ENCODE data around the gene AQP5.

The AQP5 gene

DNA sequence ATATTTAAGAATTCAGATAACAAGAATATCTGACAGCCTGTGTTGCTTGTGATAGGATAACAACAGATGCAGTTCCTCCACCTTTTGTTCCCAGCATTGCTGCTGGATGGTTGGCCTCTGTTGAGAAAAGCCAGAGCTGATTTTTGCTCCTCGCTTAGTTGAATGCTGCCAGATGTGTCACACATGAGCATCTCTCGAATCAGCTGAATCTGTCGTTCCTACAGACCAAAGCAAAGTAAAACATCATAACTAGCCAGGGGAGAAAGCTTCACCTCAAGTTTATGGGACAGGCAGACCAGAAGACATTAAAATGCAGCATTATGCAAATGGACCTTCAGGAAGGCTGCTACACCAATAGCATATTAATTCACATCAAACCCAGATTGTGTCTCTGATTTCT lies 43.5 kb downstream of the AQP5 start:
- TF ChIP-seq RAD21 (IDR thresholded peaks at IDR 0.05; ENCODE audit: low read depth) (no peak), YY1 (IDR thresholded peaks at IDR 0.05; ENCODE audit: low read depth) (no peak), TEAD4 (IDR thresholded peaks at IDR 0.05) (no peak), ZBTB7A (IDR thresholded peaks at IDR 0.05; ENCODE audit: low read depth) (no peak), CREB1 (IDR thresholded peaks at IDR 0.05; ENCODE audit: low read depth) (no peak), EGR1 (IDR thresholded peaks at IDR 0.05) (no peak), TCF12 (IDR thresholded peaks at IDR 0.05; ENCODE audit: low read depth) (no peak)
- TF ChIP-seq, protein P1, sequence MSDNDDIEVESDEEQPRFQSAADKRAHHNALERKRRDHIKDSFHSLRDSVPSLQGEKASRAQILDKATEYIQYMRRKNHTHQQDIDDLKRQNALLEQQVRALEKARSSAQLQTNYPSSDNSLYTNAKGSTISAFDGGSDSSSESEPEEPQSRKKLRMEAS (IDR thresholded peaks at IDR 0.05): no peak

DNA sequence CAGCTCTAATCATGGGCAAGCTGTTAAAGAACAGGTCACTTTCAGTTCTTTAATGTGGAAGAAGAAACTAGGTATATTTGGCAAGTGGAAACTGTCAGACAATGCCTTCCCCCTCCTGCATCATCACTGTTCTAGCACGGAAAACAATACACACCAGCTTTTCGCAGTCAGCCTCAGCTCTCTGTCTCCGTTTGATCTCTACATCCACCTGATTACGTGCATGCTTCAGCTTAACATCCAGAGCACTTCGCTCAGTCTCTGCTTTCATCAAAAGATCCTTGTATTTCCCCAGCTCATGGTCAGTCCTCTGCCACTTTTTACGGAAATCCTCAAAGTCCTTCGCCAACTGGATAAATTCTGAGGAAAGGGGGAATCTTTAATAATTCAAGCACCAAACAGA lies 44.6 kb downstream of the AQP5 start:
- TF ChIP-seq FOXM1 (IDR thresholded peaks at IDR 0.05; ENCODE audit: borderline replicate concordance, low read depth) (no peak), RAD21 (IDR thresholded peaks at IDR 0.05; ENCODE audit: low read depth) (no peak), ZBTB7A (IDR thresholded peaks at IDR 0.05; ENCODE audit: low read depth) (no peak), TAF1 (IDR thresholded peaks at IDR 0.05; ENCODE audit: low read depth) (no peak), EGR1 (IDR thresholded peaks at IDR 0.05) (no peak), TCF12 (IDR thresholded peaks at IDR 0.05; ENCODE audit: low read depth) (no peak), NFIC (IDR thresholded peaks at IDR 0.05) (no peak), TEAD4 (IDR thresholded peaks at IDR 0.05) (no peak), YY1 (IDR thresholded peaks at IDR 0.05; ENCODE audit: low read depth) (no peak), CREB1 (IDR thresholded peaks at IDR 0.05; ENCODE audit: low read depth) (no peak), CEBPB (IDR thresholded peaks at IDR 0.05) (no peak), EP300 (IDR thresholded peaks at IDR 0.05; ENCODE audit: borderline replicate concordance) (no peak)
- TF ChIP-seq, protein P2, sequence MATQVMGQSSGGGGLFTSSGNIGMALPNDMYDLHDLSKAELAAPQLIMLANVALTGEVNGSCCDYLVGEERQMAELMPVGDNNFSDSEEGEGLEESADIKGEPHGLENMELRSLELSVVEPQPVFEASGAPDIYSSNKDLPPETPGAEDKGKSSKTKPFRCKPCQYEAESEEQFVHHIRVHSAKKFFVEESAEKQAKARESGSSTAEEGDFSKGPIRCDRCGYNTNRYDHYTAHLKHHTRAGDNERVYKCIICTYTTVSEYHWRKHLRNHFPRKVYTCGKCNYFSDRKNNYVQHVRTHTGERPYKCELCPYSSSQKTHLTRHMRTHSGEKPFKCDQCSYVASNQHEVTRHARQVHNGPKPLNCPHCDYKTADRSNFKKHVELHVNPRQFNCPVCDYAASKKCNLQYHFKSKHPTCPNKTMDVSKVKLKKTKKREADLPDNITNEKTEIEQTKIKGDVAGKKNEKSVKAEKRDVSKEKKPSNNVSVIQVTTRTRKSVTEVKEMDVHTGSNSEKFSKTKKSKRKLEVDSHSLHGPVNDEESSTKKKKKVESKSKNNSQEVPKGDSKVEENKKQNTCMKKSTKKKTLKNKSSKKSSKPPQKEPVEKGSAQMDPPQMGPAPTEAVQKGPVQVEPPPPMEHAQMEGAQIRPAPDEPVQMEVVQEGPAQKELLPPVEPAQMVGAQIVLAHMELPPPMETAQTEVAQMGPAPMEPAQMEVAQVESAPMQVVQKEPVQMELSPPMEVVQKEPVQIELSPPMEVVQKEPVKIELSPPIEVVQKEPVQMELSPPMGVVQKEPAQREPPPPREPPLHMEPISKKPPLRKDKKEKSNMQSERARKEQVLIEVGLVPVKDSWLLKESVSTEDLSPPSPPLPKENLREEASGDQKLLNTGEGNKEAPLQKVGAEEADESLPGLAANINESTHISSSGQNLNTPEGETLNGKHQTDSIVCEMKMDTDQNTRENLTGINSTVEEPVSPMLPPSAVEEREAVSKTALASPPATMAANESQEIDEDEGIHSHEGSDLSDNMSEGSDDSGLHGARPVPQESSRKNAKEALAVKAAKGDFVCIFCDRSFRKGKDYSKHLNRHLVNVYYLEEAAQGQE (IDR thresholded peaks at IDR 0.05; ENCODE audit: low read depth): no peak
- TF ChIP-seq, protein P1 (IDR thresholded peaks at IDR 0.05): no peak
- TF ChIP-seq, protein P3, sequence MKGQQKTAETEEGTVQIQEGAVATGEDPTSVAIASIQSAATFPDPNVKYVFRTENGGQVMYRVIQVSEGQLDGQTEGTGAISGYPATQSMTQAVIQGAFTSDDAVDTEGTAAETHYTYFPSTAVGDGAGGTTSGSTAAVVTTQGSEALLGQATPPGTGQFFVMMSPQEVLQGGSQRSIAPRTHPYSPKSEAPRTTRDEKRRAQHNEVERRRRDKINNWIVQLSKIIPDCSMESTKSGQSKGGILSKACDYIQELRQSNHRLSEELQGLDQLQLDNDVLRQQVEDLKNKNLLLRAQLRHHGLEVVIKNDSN (IDR thresholded peaks at IDR 0.05): no peak

DNA sequence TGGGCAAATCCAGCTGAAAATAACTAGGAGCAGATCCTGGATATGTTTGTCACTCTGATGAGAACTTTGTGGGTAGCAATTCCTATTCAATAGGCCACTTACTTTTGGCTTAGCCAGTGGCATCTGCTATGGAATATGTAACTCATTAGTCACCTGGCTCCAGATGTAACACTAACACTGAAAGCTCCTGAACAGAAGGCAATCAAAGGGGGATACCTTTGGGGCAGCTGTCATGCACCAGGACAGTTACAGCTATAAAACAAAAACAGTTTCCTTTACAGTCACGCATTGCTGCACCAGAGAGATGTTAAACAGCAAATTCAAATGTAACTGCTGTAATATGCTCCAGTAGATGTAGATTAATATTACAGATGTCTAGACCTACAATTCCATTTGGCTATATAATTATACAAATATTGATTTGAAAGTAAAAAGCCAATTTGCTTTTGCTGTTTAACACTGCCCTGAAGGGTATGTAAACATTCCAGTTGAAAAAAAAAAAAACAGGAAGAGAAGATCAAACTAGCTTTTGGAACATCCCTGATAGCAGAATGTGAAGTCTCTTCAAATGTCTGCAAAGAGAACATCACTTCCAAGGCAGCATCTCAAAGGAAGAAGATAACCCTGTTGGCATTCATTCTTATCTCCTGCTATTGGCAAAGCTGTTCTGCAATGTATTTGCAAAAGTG lies 45.2 kb downstream of the AQP5 start:
- TF ChIP-seq NFIC (IDR thresholded peaks at IDR 0.05): no peak
- TF ChIP-seq, protein P3 (IDR thresholded peaks at IDR 0.05): no peak

DNA sequence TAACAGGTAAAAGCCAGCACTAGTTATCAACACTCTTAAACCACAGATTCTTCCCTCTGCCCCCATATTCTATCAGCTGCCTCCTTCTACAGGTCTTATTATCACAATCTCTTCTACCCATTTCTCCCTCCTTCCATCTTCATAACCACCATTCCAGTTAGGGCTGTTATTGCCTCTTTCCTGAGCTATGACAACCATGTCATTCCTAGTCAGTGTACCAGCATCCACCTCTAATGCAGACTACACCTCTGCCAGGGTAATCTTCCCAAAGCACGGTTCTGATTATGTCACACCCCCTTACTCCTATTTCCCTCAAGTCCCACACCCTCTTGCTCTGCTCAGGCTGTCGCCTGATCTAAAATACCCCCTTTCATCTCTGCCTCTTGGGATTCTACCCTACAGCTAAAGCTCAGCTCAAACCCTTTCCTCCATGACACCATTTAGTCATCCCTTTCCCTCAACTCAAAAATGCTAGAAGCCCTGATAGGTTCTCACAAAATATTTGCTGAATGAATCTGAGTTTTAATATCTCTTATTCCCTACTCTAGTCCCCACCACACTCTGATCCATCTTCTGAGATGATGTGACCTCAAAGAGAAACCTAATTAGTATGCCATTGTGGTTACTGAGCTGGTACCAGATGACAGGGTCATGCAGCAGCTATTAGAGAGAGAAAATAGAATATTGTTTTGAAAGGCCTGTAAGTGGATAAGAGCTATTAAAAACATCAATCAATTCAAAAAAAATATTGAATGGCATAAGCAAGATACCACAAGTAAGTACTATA lies 51.9 kb downstream of the AQP5 start:
- TF ChIP-seq TEAD4 (IDR thresholded peaks at IDR 0.05) (no peak), TAF1 (IDR thresholded peaks at IDR 0.05; ENCODE audit: low read depth) (no peak), CEBPB (IDR thresholded peaks at IDR 0.05) (no peak), YY1 (IDR thresholded peaks at IDR 0.05; ENCODE audit: low read depth) (no peak), EP300 (IDR thresholded peaks at IDR 0.05; ENCODE audit: borderline replicate concordance) (no peak), FOXM1 (IDR thresholded peaks at IDR 0.05; ENCODE audit: borderline replicate concordance, low read depth) (no peak), ZBTB7A (IDR thresholded peaks at IDR 0.05; ENCODE audit: low read depth) (no peak), EGR1 (IDR thresholded peaks at IDR 0.05) (no peak), NFIC (IDR thresholded peaks at IDR 0.05) (no peak), TCF12 (IDR thresholded peaks at IDR 0.05; ENCODE audit: low read depth) (no peak), RAD21 (IDR thresholded peaks at IDR 0.05; ENCODE audit: low read depth) (no peak), CREB1 (IDR thresholded peaks at IDR 0.05; ENCODE audit: low read depth) (no peak)
- TF ChIP-seq, protein P1 (IDR thresholded peaks at IDR 0.05): no peak
- TF ChIP-seq, protein P3 (IDR thresholded peaks at IDR 0.05): no peak
- TF ChIP-seq, protein P2 (IDR thresholded peaks at IDR 0.05; ENCODE audit: low read depth): no peak

DNA sequence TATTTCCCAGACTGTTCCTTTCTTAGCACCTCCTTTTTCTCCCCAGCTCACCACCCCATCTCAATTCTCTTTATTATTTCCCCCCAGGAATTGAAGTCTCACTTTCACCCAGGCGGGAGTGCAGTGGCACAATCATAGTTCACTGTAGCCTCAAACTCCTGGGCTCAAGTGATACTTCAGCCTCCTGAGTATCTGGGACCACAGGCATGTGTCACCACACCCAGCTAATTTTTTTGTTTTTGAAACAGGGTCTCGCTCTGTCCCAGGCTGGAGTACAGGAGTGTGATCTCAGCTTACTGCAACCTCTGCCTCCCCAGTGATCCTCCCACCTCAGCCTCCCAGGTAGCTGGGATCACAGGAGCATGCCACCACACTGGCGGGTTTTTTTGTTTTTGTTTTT lies 52.7 kb downstream of the AQP5 start:
- TF ChIP-seq EGR1 (IDR thresholded peaks at IDR 0.05) (no peak), YY1 (IDR thresholded peaks at IDR 0.05; ENCODE audit: low read depth) (no peak), CEBPB (IDR thresholded peaks at IDR 0.05) (no peak), TEAD4 (IDR thresholded peaks at IDR 0.05) (no peak), RAD21 (IDR thresholded peaks at IDR 0.05; ENCODE audit: low read depth) (no peak), FOXM1 (IDR thresholded peaks at IDR 0.05; ENCODE audit: borderline replicate concordance, low read depth) (no peak), ZBTB7A (IDR thresholded peaks at IDR 0.05; ENCODE audit: low read depth) (no peak)
- TF ChIP-seq, protein P1 (IDR thresholded peaks at IDR 0.05): no peak
- TF ChIP-seq, protein P3 (IDR thresholded peaks at IDR 0.05): no peak

Data from Ishikawa (cell line).